ENCODE data around the gene LRP1B.

Gene LRP1B

GRCh38 chr2:141947396-141948114 is 183.3 kb downstream of the LRP1B start:
- no peak for DNase-seq (ENCODE audit: low read depth)

- DNase-seq (ENCODE audit: low read depth), result no peak
Observed at GRCh38 chr2:141946016-141946415, 184.8 kb downstream of the LRP1B start.

GRCh38 chr2:141943918-141944317 is 186.9 kb downstream of the LRP1B start:
- DNase-seq (ENCODE audit: low read depth), result no peak

DNA sequence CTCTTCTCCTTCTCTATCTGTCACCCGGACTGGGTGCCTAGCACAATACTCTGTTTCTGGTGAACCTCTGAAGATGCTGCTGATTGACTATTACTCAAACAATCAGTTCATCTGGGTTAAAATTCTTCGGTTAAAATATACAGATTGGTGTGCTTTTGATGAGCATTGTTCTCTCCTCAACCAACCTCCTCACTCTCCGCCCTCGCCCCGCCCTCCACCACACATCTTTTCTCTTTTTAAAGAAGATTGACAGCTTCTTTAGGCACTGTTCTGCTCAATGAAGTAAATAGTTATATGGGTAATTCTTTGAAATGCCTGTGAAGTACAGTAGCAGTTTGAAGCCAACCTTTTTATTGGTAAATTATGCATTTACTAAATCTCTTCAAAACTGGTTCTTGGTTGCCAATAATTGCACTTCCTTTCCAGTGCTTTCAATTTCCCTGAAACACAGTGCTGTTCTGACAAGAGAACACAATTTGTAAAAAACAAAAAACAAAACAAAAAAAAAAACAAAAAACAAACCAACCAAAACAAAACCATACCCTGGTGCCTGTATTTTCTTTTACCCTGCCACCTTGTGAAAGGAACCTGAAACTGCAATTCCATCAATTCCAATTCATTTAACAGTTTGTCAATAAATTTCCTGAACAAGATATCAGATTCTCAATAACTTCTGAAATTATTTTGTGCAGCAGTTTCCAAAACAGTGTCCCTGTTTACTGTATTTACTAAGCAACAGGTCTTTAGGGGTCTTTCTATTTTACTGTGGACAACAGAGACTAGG is 188.6 kb downstream of the LRP1B start:
- DNase-seq (ENCODE audit: low read depth), result no peak

DNA sequence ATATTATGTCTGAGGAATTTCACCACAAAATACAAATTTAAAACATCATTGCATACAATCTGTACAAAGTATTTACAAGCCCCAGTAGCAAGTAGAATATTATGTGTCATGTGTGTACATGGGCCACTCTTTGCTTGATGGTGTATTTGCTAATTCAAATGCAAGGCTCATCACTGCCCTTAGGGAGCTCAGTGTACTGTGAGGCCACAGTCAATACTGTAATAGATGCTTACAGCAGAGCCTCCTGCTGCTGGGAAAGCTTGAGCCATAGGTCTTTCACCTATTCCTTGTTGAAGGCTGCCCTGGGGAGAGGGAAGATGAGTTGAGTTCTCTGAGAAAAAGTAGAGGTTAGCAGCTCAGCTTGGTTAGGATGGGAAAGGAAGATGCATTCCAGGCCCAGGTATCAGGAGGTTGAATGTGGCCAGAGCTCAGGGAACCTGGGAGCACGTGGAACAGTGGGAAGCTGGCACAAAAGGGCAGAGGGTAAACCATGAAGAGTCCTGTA is 189.6 kb downstream of the LRP1B start:
- DNase-seq (ENCODE audit: low read depth), result no peak

GRCh38 chr2:141940709-141941108 is 190.1 kb downstream of the LRP1B start:
- DNase-seq (ENCODE audit: low read depth), result no peak

DNA sequence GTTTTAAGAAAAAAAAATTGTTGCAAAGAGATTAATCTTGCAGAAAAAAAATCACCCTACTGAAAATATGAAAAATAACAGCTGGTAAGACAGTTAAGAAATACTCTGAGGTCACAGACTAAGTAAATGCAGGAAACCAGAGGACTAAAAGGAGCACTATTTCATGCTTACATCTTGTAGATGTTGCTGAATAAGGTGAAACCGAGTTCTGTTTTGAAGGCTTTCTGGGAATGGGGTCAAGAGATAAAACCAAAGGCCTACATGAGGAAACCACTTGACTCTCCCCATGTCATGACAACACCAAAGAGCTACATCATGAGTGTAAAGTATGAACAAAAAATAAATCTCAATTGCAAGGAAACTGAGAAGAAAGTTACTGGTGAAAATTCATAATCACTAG is 197.6 kb downstream of the LRP1B start:
- DNase-seq (ENCODE audit: low read depth), result no peak

- no peak for DNase-seq (ENCODE audit: low read depth)
Observed at GRCh38 chr2:141932261-141932660, 198.6 kb downstream of the LRP1B start.

- DNase-seq (ENCODE audit: low read depth), result no peak
Observed at GRCh38 chr2:141931797-141932196, 199.0 kb downstream of the LRP1B start.

DNA sequence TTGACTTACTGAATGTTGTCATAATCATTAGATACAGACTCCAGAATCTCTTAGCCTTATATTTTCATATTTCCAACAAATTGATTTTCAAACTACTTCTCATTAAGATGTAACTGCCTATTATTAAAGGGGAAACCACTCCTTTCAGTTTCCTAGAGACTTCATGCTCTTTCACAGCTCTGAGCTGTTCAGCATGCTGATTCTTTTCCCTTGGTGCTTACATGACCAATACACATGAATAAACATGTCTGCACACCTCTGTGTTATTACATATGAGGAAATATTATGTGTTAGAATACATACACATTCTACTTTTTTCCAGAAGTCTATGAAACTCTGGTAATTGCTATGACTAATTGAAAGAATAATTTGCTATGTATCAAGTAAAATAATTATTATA is 200.0 kb downstream of the LRP1B start:
- DNase-seq (ENCODE audit: low read depth), result no peak

DNA sequence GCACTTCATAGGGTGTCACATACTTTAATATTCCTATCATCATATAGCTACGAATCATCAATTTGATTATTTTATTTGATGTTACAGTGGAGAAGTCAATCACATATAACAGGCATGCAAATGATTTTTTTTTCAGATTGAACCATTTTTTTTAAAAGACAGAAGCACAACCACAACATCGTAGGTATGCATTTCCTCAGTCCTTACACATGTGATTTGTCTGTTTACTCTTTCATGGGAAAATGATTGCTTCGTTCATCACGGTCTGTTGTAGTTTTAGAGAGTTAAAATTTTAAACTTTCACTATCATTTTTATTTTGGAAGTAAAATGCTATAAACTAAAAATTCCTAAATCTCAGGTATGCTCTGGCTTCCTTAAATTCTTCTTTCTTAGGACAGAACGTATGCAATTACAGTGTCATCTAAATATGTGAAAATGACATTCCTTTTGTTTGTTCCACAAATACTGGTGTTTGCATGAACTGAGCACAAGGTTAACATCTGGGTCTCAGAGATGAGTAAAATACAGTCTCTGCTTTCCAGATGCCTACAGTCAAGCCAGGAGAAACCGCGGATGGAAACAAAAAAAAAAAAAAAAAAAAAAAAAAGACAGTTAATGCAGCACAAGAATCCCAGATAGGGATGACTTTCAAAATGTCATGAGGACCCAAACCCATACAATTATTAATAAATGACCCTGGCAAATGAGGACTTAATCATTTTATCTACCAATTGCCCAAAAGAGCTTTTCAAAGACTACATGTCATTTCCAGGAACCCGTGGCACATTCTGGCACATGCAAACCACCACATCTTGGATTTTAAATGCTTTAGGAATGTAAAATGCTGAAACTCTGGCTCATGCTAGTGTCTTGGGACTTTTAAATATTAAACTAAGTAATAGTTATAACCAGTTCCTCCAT is 201.2 kb downstream of the LRP1B start:
- DNase-seq (ENCODE audit: low read depth), result no peak

- no peak for DNase-seq (ENCODE audit: low read depth)
Observed at GRCh38 chr2:141928476-141928875, 202.3 kb downstream of the LRP1B start.

DNA sequence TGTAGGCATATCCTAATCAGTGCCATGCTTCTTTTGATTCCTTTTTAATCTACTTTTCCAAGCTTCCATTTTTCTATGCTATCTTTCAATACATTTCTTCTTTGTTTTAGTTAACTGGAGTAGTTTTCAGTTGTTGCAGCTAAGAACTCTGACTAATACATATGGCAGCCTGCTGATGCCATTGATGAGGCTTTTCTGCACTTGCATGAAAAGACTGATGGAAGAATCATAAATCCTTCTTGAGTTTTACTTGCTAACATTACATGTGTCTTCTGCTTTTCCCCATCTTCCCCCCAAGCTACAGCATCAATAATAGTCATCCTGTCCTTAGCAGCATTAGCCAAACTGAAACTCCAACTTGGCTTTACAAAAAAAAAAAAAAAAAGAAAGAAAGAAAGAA is 203.3 kb downstream of the LRP1B start:
- DNase-seq (ENCODE audit: low read depth), result no peak

GRCh38 chr2:141925511-141925910 is 205.3 kb downstream of the LRP1B start:
- DNase-seq (ENCODE audit: low read depth), result no peak

- no peak for DNase-seq (ENCODE audit: low read depth)
Observed at GRCh38 chr2:141923657-141924056, 207.2 kb downstream of the LRP1B start.

- DNase-seq (ENCODE audit: low read depth), result no peak
Observed at GRCh38 chr2:141911485-141912066, 219.2 kb downstream of the LRP1B start.

DNA sequence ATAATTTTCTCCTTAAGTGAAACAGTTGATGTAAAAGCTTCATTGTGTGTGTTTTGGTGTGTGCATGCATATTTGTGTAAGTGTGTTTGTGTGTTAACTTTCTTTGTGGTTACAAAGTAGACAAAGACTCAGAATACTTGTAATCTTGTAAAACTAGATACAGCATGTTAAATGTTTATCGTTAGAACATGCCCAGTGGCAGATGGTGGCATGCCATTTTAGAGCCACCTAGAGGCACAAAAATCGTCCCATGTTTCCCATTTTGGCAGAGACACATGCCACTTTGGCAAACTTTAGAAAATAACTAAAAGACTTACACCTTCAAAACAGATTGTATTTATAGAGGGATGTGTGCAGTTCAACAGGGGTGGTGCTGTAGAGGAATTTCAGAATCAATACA is 224.1 kb downstream of the LRP1B start:
- DNase-seq (ENCODE audit: low read depth), result no peak

- no peak for DNase-seq (ENCODE audit: low read depth)
Observed at GRCh38 chr2:141900826-141901225, 230.0 kb downstream of the LRP1B start.

DNA sequence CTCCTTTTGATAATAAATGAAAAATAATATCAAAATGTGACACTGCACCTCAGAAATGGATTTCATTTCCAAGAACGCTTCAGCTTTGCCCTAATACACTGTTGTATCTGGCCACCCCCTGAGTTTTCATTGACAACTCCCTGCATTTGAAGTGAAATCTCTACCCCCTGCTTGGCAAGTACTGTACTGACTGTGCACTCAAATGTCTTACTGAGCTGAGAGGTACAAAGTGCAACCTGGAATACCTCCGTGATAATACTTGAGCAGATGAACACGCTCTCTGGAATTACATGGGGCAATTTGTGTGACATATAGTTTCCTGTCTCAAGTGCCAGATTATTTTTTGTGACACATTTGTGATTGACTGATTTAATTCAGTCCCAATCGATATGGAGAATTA is 231.1 kb downstream of the LRP1B start:
- DNase-seq (ENCODE audit: low read depth), result no peak

DNA sequence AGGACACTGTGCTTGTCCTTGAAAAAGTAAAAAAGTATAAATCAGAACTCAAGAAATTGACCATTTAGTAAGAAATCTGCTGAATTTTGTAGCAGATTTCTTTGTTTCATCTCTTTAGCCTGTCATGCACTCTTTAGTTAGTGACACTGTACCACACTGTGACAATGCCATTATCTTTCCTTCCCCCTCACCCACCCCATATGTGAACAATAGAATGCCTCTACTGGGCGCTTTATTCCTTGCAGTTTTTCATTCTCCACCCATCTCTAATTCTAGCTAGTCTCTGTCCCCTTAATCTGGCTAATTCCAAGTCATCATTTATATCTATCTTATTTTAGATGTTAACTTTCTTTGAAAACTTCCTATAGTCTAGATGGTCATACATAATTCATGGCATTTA is 241.0 kb downstream of the LRP1B start:
- no peak for DNase-seq (ENCODE audit: low read depth)

GRCh38 chr2:141888987-141889555 is 241.7 kb downstream of the LRP1B start:
- no peak for DNase-seq (ENCODE audit: low read depth)

GRCh38 chr2:141887363-141887762 is 243.5 kb downstream of the LRP1B start:
- no peak for DNase-seq (ENCODE audit: low read depth)
